Heart left ventricle (tissue), 16 donors: Measurements from ENCODE around the gene LAPTM5. TPM values are rescaled to one million over a fixed set of nuclear protein-coding genes. Genes with fewer than 3 reads are reported as not detected.

Experiments used
- ATAC-seq, 4 donors: fragments of 200-7000 bp; cut with Tn5 transposase; one replicate each; pipeline ENCODE4 v1.9.1; 2020 to 2022; ENCODE audit warnings: moderate library complexity in 4 of 4, mild to moderate bottlenecking in 3 of 4, moderate number of reproducible peaks in 1 of 4
- DNase-seq, 5 donors: peaks; one replicate each; pipeline ENCODE4 v3.0.0-alpha.2; 2020
- H3K27ac ChIP-seq, 12 donors: fragments of 200-600 bp; sonication (generic) in 4 of 12; one replicate each; pipeline versions ENCODE4 v1.5.0 to v1.8.0; 2016 to 2022; ENCODE audit warnings: mild to moderate bottlenecking in 2 of 12
- H3K27me3 ChIP-seq, 9 donors: fragments of 200-600 bp; sonication (generic) in 2 of 9; one replicate each; pipeline versions ENCODE4 v1.5.1 to v1.8.0; 2016 to 2022; ENCODE audit warnings: mild to moderate bottlenecking in 3 of 9
- H3K36me3 ChIP-seq, 9 donors: fragments of 200-600 bp; sonication (generic) in 2 of 9; one replicate each; pipeline versions ENCODE4 v1.5.0 to v1.8.0; 2018 to 2022; ENCODE audit warnings: mild to moderate bottlenecking in 2 of 9
- H3K4me1 ChIP-seq, 12 donors: fragments of 200-600 bp; sonication (generic) in 4 of 12; one replicate each; pipeline versions ENCODE4 v1.5.0 to v1.8.0; 2016 to 2022; ENCODE audit warnings: mild to moderate bottlenecking in 3 of 12
- H3K4me3 ChIP-seq, 12 donors: fragments of 200-600 bp; sonication (generic) in 4 of 12; one replicate each; pipeline versions ENCODE4 v1.5.0 to v1.8.0; 2017 to 2022; ENCODE audit warnings: mild to moderate bottlenecking in 9 of 12, moderate library complexity in 4 of 12
- H3K9me3 ChIP-seq, 12 donors: fragments of 200-600 bp; sonication (generic) in 4 of 12; one replicate each; pipeline versions ENCODE4 v1.5.0 to v1.8.0; 2016 to 2022; ENCODE audit warnings: mild to moderate bottlenecking in 1 of 12
- CTCF ChIP-seq, 12 donors: fragments of 200-600 bp; sonication (generic) in 4 of 12; IDR thresholded peaks; one replicate each; pipeline versions ENCODE4 v1.5.0 to v1.8.0; 2018 to 2022; ENCODE audit warnings: antibody characterized with exemption in 12 of 12, mild to moderate bottlenecking in 5 of 12
- POLR2A ChIP-seq, 2 donors: fragments of 450-650 bp; IDR thresholded peaks; one replicate each; pipeline ENCODE4 v1.6.1; 2017; ENCODE audit warnings: antibody characterized with exemption in 2 of 2, mild to moderate bottlenecking in 2 of 2, moderate library complexity in 2 of 2
- WGBS, 4 donors: extraction: QIAGEN DNeasy Blood & Tissue Kit in 2 of 4; methylation state at CpG; one replicate each; pipeline versions ENCODE4 v1.1.5 to v1.1.7; 2013 to 2018; 5-methylcytosine and 5-hydroxymethylcytosine counted together
- intact Hi-C, 10 donors: fragments of 100-400 bp; cut with DNase I; formaldehyde crosslinking; loops; one replicate each; pipeline versions ENCODE4 v1.11.1 to v1.14.2; 2022
- polyA plus RNA-seq, 2 donors: library from polyadenylated mRNA; stranded (reverse); fragments of 200-250 nt; gene quantifications; one replicate each; pipeline ENCODE4 v1.2.3, GENCODE V29; 2013
- total RNA-seq, 9 donors: library from RNA; depleted of rRNA in 2 of 9; stranded (reverse); fragments of >200 nt in 2 of 9; fragmentation: NEBNext Ultra II Directional in 3 of 9; extraction: Animal tissue kit (Norgen Biotek cat#: 25700) in 3 of 9; gene quantifications; one replicate each; pipeline versions ENCODE4 v1.1.0 to v1.2.4, GENCODE V29; 2016 to 2023
- donor health status: ischemic (EF 13 %, LVEDD 7.1; RV severe dilation, severe dysfunction).
- donor health status: healthy with polysubstance abuse.
- donor health status: DM: no; HTN: yes; CAD: no.
- donor health status: DM: no; HTN: no; CAD: no.
- donor health status: ischemic (EF 25% LVEDD 6.9; RV normal size, moderate dysfunction).
- donor health status: ischemic (EF 25% LVEDD 5.7; RV mildly dilated, moderate dysfunction).
- donor health status: healthy.
- donor health status: DM: yes; HTN: yes; CAD: no.
- donor health status: ischemic (EF 35%, LVEDD 5.7; RV mildly dilated, moderate dysfunction).
- donor health status: nonischemic (EF 11% LVEDD 7.7; RV severe dilation, severe dysfunction).
- donor health status: DM: yes; HTN: yes; CAD: no.
- donor health status: PGD.
- donor health status: ischemic (EF 29% LVEDD 5.4; RV normal size, mild dysfunction).
- donor health status: nonischemic (EF 23%, LVEDD 6.1; RV moderate dilation, normal function).

The LAPTM5 gene
- total and polyA plus RNA-seq, 11 donors: 6.9 to 260 (median 14.3) TPM

GRCh38 chr1:30727824-30728223 lies 29.8 kb downstream of the LAPTM5 start:
- DNase-seq (no peak), ATAC-seq (peak in 2 of 4 donors; percentile 16 to 46)
- H3K9me3 ChIP-seq: no peaks in the 10 kb centered on the region
- H3K36me3 ChIP-seq: peaks cover 0 to 7% (median 0%) of the 10 kb centered on the region in 9 donors
- WGBS, 4 donors: 94 to 100% (median 98%) methylated on average over 2 of the region's 2 CpGs
- H3K4me1 ChIP-seq: peaks cover 0 to 8% (median 0%) of the 10 kb centered on the region in 12 donors
- TF ChIP-seq POLR2A (IDR thresholded peaks at IDR 0.05) (no peak), CTCF (IDR thresholded peaks at IDR 0.05) (no peak)
- no peaks in the 10 kb centered on the region for H3K27me3 ChIP-seq
- H3K27ac ChIP-seq: no peak overlapping the region
- H3K4me3 ChIP-seq: no peak overlapping the region
- intact Hi-C loops: loop anchor here in 4 of 10 donors (5.0 to 10.0 kb wide), 3 partner anchors 187 to 697 kb away; no protein-coding TSS in a partner anchor

DNA sequence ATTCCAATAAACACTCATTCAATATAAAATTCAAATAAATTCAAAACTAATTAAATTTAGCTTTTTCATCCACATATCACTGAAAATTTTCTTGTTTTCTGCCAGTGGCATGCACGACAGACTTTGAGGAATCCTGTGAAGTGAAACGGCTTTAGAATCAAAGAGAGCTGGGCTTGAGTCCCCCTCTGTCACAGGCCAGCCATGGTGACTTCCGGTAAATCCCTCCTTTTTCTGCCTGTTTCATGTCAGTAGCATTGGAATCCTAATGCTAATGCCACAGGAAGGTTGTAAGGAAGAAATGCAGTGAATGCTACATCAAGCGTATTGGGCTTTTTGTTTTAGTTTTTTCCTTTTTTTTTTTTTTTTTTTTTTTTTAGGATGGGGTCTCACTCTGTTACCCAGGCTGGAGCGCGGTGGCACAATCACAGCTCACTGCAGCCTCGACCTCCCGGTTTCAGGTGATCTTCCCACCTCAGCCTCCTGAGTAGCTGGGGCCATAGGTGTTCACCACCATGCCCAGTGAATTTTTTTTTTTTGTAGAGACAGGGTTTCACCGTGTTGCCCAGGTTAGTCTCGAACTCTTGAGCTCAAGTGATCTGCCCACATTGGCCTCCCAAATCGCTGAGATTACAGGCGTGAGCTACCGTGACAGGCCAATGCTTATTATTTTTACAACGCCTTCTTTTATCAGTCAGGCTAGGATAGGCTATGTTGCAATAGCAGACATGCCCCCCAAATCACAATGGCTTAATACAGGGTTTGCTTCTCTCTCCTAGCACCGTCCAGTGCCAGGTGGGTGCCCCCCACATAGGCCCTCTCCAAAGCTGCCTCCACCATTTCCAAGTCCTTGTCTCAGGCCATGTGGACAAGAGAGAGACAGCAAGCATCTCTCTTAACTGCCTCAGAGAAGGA lies 30.5 kb downstream of the LAPTM5 start:
- Histone ChIP-seq H3K4me3 (no peak overlapping the region), H3K9me3 (no peaks in the 10 kb centered on the region), H3K27ac (no peak overlapping the region), H3K4me1 (peaks cover 0 to 8% (median 0%) of the 10 kb centered on the region in 12 donors), H3K36me3 (peaks cover 0 to 7% (median 0%) of the 10 kb centered on the region in 9 donors), H3K27me3 (no peaks in the 10 kb centered on the region)
- 85 to 91% (median 90%) methylated on average over 15 of the region's 15 CpGs for WGBS, 4 donors
- DNase-seq: no peak
- ATAC-seq: no peak
- no peak for TF ChIP-seq CTCF (IDR thresholded peaks at IDR 0.05)
- no peak for TF ChIP-seq POLR2A (IDR thresholded peaks at IDR 0.05)
- intact Hi-C loops: loop anchor here in 4 of 10 donors (5.0 to 10.0 kb wide), 3 partner anchors 188 to 698 kb away; no protein-coding TSS in a partner anchor

GRCh38 chr1:30726236-30726635 lies 31.3 kb downstream of the LAPTM5 start:
- DNase-seq (peak in 1 of 5 donors; percentile 26), ATAC-seq (no peak)
- WGBS, 4 donors: 81 to 84% (median 83%) methylated on average over 7 of the region's 7 CpGs
- intact Hi-C loops: loop anchor here in 4 of 10 donors (5.0 to 10.0 kb wide), 3 partner anchors 189 to 699 kb away; no protein-coding TSS in a partner anchor
- H3K27ac ChIP-seq: no peak overlapping the region
- H3K4me3 ChIP-seq: no peak overlapping the region
- H3K27me3 ChIP-seq: no peaks in the 10 kb centered on the region
- TF ChIP-seq CTCF (IDR thresholded peaks at IDR 0.05): no peak
- TF ChIP-seq POLR2A (IDR thresholded peaks at IDR 0.05): no peak
- H3K36me3 ChIP-seq: peaks cover 0 to 7% (median 0%) of the 10 kb centered on the region in 9 donors
- H3K4me1 ChIP-seq: peaks cover 0 to 8% (median 0%) of the 10 kb centered on the region in 12 donors
- H3K9me3 ChIP-seq: no peaks in the 10 kb centered on the region

DNA sequence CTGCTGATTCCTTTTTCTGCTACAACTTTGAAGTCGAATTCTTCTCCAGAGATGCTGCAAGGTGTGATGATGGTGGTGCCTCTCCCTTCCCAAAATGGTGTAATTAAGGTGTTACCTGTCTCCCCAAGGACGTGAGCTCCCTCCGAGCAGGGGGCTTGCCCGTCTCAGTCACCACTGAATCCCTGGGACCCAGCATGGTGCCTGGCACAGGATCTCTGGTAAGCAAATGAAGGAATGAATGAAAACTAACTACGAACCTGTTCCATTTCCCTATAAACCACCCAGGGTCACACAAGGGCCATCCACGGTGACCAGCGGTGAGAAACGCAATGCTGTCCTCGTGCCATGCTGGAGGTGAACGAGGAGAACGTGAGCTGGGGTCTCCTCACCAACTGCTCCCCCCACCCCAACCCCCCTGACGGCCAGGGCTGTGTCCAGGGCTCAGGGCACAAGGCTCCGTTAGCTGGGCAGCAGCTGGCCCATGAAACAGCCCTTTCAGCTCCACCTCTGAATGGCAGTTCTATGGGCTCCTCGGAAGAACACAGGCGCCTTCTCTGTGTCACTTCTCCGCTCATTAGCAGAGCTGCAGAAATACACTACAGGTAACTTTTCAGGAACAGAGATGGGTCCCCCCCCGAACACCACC lies 32.0 kb downstream of the LAPTM5 start:
- H3K4me1 ChIP-seq: peaks cover 0 to 8% (median 0%) of the 10 kb centered on the region in 12 donors
- peak in 1 of 5 donors; percentile 52 for DNase-seq
- no peak for ATAC-seq
- H3K27ac ChIP-seq: no peak overlapping the region
- no peaks in the 10 kb centered on the region for H3K27me3 ChIP-seq
- H3K9me3 ChIP-seq: no peaks in the 10 kb centered on the region
- WGBS, 4 donors: 88 to 91% (median 89%) methylated on average over 15 to 17 of the region's 17 CpGs
- TF ChIP-seq POLR2A (IDR thresholded peaks at IDR 0.05) (no peak), CTCF (IDR thresholded peaks at IDR 0.05) (no peak)
- no peak overlapping the region for H3K4me3 ChIP-seq
- peaks cover 0 to 7% (median 0%) of the 10 kb centered on the region in 9 donors for H3K36me3 ChIP-seq
- intact Hi-C loops: loop anchor here in 4 of 10 donors (5.0 to 10.0 kb wide), 3 partner anchors 189 to 699 kb away; no protein-coding TSS in a partner anchor
